ENCODE measurements around the gene DIABLO.
"Not testable (repeated sequence)": the region's sequence is repeated elsewhere in the genome, so short reads cannot be mapped to it uniquely, and the experiment has no call there.

Gene DIABLO

GRCh38 chr12:122187466-122187865 lies 38.4 kb downstream of the DIABLO start:
- DNase-seq = no peak

- DNase-seq = no peak
These were observed 40.3 kb downstream of the DIABLO start for GRCh38 chr12:122185494-122186082.

GRCh38 chr12:122185079-122185478 lies 40.8 kb downstream of the DIABLO start:
- no peak for DNase-seq

GRCh38 chr12:122184517-122184916 lies 41.3 kb downstream of the DIABLO start:
- no peak for DNase-seq

GRCh38 chr12:122183588-122183940 lies 42.3 kb downstream of the DIABLO start:
- no peak for DNase-seq

- DNase-seq = peak; percentile 93
These were observed 42.8 kb downstream of the DIABLO start, which contains the start of gene LRRC43 for GRCh38 chr12:122182887-122183587. Gene LRRC43, plus strand, starts transcription at chr12:122183123. Its CDS starts 22 bp downstream, at chr12:122183145.

- DNase-seq = not testable (repeated sequence)
These were observed 49.4 kb downstream of the DIABLO start for GRCh38 chr12:122176473-122176872.

GRCh38 chr12:122174155-122174845 lies 51.6 kb downstream of the DIABLO start, which contains the start of gene IL31:
Gene IL31, minus strand, starts transcription at chr12:122174221. Its CDS starts 49 bp downstream, at chr12:122174172.
- no peak for DNase-seq

- DNase-seq = no peak
These were observed 53.5 kb downstream of the DIABLO start for GRCh38 chr12:122172262-122172939.

- DNase-seq = no peak
These were observed 54.5 kb downstream of the DIABLO start for GRCh38 chr12:122171399-122171798.

GRCh38 chr12:122168492-122168891 lies 57.4 kb downstream of the DIABLO start:
- no peak for DNase-seq

- no peak for DNase-seq
These were observed 58.4 kb downstream of the DIABLO start for GRCh38 chr12:122167356-122167925.

GRCh38 chr12:122166422-122167349 lies 59.2 kb downstream of the DIABLO start:
- no peak for DNase-seq

- DNase-seq = no peak
These were observed 62.9 kb downstream of the DIABLO start for GRCh38 chr12:122162976-122163375.

- no peak for DNase-seq
These were observed 64.2 kb downstream of the DIABLO start for GRCh38 chr12:122161682-122162081.

GRCh38 chr12:122160761-122161160 lies 65.1 kb downstream of the DIABLO start:
- DNase-seq = no peak

- no peak for DNase-seq
These were observed 66.0 kb downstream of the DIABLO start for GRCh38 chr12:122159882-122160281.

GRCh38 chr12:122158700-122159285 lies 67.1 kb downstream of the DIABLO start:
- DNase-seq = no peak

Data from NCI-H2171 (cell line).